Activated T-cell treated with anti-CD3 and anti-CD28 coated beads, Interleukin-2, amount 50 U/mL, for 4 hours (primary cell): ENCODE results near the gene CADPS. TPM values are rescaled to one million over a fixed set of nuclear protein-coding genes. Genes with fewer than 3 reads are reported as not detected.

Source experiments
- ATAC-seq, 2 donors: fragments of 200-7000 bp; cut with Tn5 transposase; one replicate each; pipeline ENCODE4 v1.10.0; 2021
- DNase-seq: peaks from one replicate; pipeline ENCODE4 v3.0.0-alpha.2; 2020
- H3K27me3 Mint-ChIP-seq: one replicate; pipeline ENCODE4 v1.8.0; 2021; ENCODE audit warnings: low read depth, mixed read lengths
- H3K36me3 Mint-ChIP-seq: one replicate; pipeline ENCODE4 v1.8.0; 2022; ENCODE audit warnings: mixed read lengths; ENCODE audit not compliant: insufficient read depth
- H3K4me1 Mint-ChIP-seq: one replicate; pipeline ENCODE4 v1.8.0; 2021; ENCODE audit warnings: low read depth, mixed read lengths
- H3K4me3 Mint-ChIP-seq: one replicate; pipeline ENCODE4 v1.8.0; 2021; ENCODE audit warnings: mild to moderate bottlenecking, moderate library complexity, mixed read lengths
- H3K9me3 Mint-ChIP-seq: one replicate; pipeline ENCODE4 v1.8.0; 2021; ENCODE audit warnings: mixed read lengths
- total RNA-seq, 3 donors: library from RNA; stranded (reverse); gene quantifications; one replicate each; pipeline ENCODE4 v1.2.1, GENCODE V29; 2021

Gene CADPS
- total RNA-seq, 3 donors from 2014 or later = not detected

- Mint-ChIP-seq H3K36me3 (no peaks in the 10 kb centered on the region), H3K27me3 (no peaks in the 10 kb centered on the region), H3K4me3 (no peak overlapping the region), H3K9me3 (no peaks in the 10 kb centered on the region), H3K4me1 (no peaks in the 10 kb centered on the region)
- no peak for DNase-seq
- no peak for ATAC-seq
These were observed 461.5 kb downstream of the CADPS start for GRCh38 chr3:62413687-62414086.

- Mint-ChIP-seq H3K9me3 (no peaks in the 10 kb centered on the region), H3K36me3 (no peaks in the 10 kb centered on the region), H3K27me3 (no peaks in the 10 kb centered on the region), H3K4me3 (no peak overlapping the region), H3K4me1 (no peaks in the 10 kb centered on the region)
- ATAC-seq = no peak
- DNase-seq = no peak
These were observed 468.3 kb downstream of the CADPS start for GRCh38 chr3:62406945-62407344.

GRCh38 chr3:62405566-62405965 lies 469.6 kb downstream of the CADPS start:
- no peaks in the 10 kb centered on the region for H3K27me3 Mint-ChIP-seq
- H3K9me3 Mint-ChIP-seq = no peaks in the 10 kb centered on the region
- ATAC-seq = no peak
- no peaks in the 10 kb centered on the region for H3K4me1 Mint-ChIP-seq
- DNase-seq = no peak
- H3K36me3 Mint-ChIP-seq = no peaks in the 10 kb centered on the region
- H3K4me3 Mint-ChIP-seq = no peak overlapping the region

- Mint-ChIP-seq H3K27me3 (no peaks in the 10 kb centered on the region), H3K9me3 (no peaks in the 10 kb centered on the region), H3K4me1 (no peaks in the 10 kb centered on the region), H3K4me3 (no peak overlapping the region), H3K36me3 (no peaks in the 10 kb centered on the region)
- ATAC-seq = no peak
- DNase-seq = no peak
These were observed 470.1 kb downstream of the CADPS start for GRCh38 chr3:62405135-62405534.

GRCh38 chr3:62404321-62404720 lies 470.9 kb downstream of the CADPS start:
- Mint-ChIP-seq H3K4me1 (no peaks in the 10 kb centered on the region), H3K36me3 (no peaks in the 10 kb centered on the region)

GRCh38 chr3:62403765-62404164 lies 471.5 kb downstream of the CADPS start:
- no peaks in the 10 kb centered on the region for H3K36me3 Mint-ChIP-seq
- ATAC-seq = no peak
- H3K4me3 Mint-ChIP-seq = no peak overlapping the region
- no peak for DNase-seq
- H3K9me3 Mint-ChIP-seq = no peaks in the 10 kb centered on the region
- H3K27me3 Mint-ChIP-seq = no peaks in the 10 kb centered on the region
- H3K4me1 Mint-ChIP-seq = no peaks in the 10 kb centered on the region

More at GRCh38 chr3:62404321-62404720, 470.9 kb downstream of the CADPS start:
- DNase-seq = no peak
- no peak overlapping the region for H3K4me3 Mint-ChIP-seq
- no peaks in the 10 kb centered on the region for H3K27me3 Mint-ChIP-seq
- no peak for ATAC-seq
- H3K9me3 Mint-ChIP-seq = no peaks in the 10 kb centered on the region

GRCh38 chr3:62392626-62393292 lies 482.5 kb downstream of the CADPS start:
- no peaks in the 10 kb centered on the region for H3K36me3 Mint-ChIP-seq
- H3K9me3 Mint-ChIP-seq = peaks cover 13% of the 10 kb centered on the region
- ATAC-seq (no peak), DNase-seq (no peak)
- H3K27me3 Mint-ChIP-seq = peaks cover 7% of the 10 kb centered on the region
- no peaks in the 10 kb centered on the region for H3K4me1 Mint-ChIP-seq
- no peak overlapping the region for H3K4me3 Mint-ChIP-seq

- Mint-ChIP-seq H3K27me3 (peaks cover 5% of the 10 kb centered on the region), H3K4me1 (no peaks in the 10 kb centered on the region), H3K9me3 (peaks cover 8% of the 10 kb centered on the region), H3K4me3 (no peak overlapping the region), H3K36me3 (no peaks in the 10 kb centered on the region)
- DNase-seq = no peak
- no peak for ATAC-seq
These were observed 488.0 kb downstream of the CADPS start for GRCh38 chr3:62387251-62387650.

GRCh38 chr3:62379321-62379798 lies 495.9 kb downstream of the CADPS start:
- DNase-seq (no peak), ATAC-seq (no peak)
- Mint-ChIP-seq H3K4me3 (no peak overlapping the region), H3K27me3 (peaks cover 62% of the 10 kb centered on the region), H3K36me3 (no peaks in the 10 kb centered on the region), H3K4me1 (peaks cover 3% of the 10 kb centered on the region), H3K9me3 (no peaks in the 10 kb centered on the region)

GRCh38 chr3:62378921-62379320 lies 496.3 kb downstream of the CADPS start:
- peaks cover 7% of the 10 kb centered on the region for H3K4me1 Mint-ChIP-seq
- no peak for ATAC-seq

GRCh38 chr3:62378311-62378789 lies 496.9 kb downstream of the CADPS start:
- Mint-ChIP-seq H3K27me3 (peaks cover 72% of the 10 kb centered on the region), H3K4me1 (peaks cover 7% of the 10 kb centered on the region), H3K9me3 (no peaks in the 10 kb centered on the region), H3K36me3 (no peaks in the 10 kb centered on the region), H3K4me3 (no peak overlapping the region)
- ATAC-seq (no peak), DNase-seq (no peak)

More at GRCh38 chr3:62378921-62379320, 496.3 kb downstream of the CADPS start:
- H3K9me3 Mint-ChIP-seq = no peaks in the 10 kb centered on the region
- peaks cover 66% of the 10 kb centered on the region for H3K27me3 Mint-ChIP-seq
- H3K36me3 Mint-ChIP-seq = no peaks in the 10 kb centered on the region
- no peak overlapping the region for H3K4me3 Mint-ChIP-seq
- DNase-seq = no peak

GRCh38 chr3:62376906-62377877 lies 498.0 kb downstream of the CADPS start:
- DNase-seq = no peak
- H3K4me3 Mint-ChIP-seq = no peak overlapping the region
- H3K36me3 Mint-ChIP-seq = no peaks in the 10 kb centered on the region
- peaks cover 7% of the 10 kb centered on the region for H3K4me1 Mint-ChIP-seq
- ATAC-seq = no peak
- peaks cover 81% of the 10 kb centered on the region for H3K27me3 Mint-ChIP-seq
- no peaks in the 10 kb centered on the region for H3K9me3 Mint-ChIP-seq

- Mint-ChIP-seq H3K9me3 (no peaks in the 10 kb centered on the region), H3K4me3 (no peak overlapping the region), H3K27me3 (peaks cover 80% of the 10 kb centered on the region), H3K4me1 (peaks cover 8% of the 10 kb centered on the region), H3K36me3 (no peaks in the 10 kb centered on the region)
- DNase-seq = no peak
- no peak for ATAC-seq
These were observed 498.8 kb downstream of the CADPS start for GRCh38 chr3:62376454-62376720.

- H3K9me3 Mint-ChIP-seq = no peaks in the 10 kb centered on the region
- DNase-seq (no peak), ATAC-seq (no peak)
- no peaks in the 10 kb centered on the region for H3K36me3 Mint-ChIP-seq
- peaks cover 82% of the 10 kb centered on the region for H3K27me3 Mint-ChIP-seq
- no peak overlapping the region for H3K4me3 Mint-ChIP-seq
- H3K4me1 Mint-ChIP-seq = peaks cover 8% of the 10 kb centered on the region
These were observed 499.4 kb downstream of the CADPS start for GRCh38 chr3:62375655-62376453.
